Mesenchymal stem cell (in vitro differentiated cells and primary cell): ENCODE measurements around the gene POLR3C.
A peak's percentile ranks its signal among the peaks of the same experiment; 100 is the strongest.

Experiments used
- DNase-seq: peaks from one replicate; pipeline ENCODE4 v3.0.0-alpha.2; 2013
- H2AFZ ChIP-seq: one replicate; pipeline ENCODE4 v1.6.1; 2013; ENCODE audit warnings: low read depth, mild to moderate bottlenecking, control low read depth, inconsistent platforms, low read length, moderate library complexity
- H2AK5ac ChIP-seq: 2 replicates; pipeline ENCODE4 v1.6.1; 2013; ENCODE audit warnings: low read length, moderate library complexity, mild to moderate bottlenecking, inconsistent platforms; ENCODE audit not compliant: severe bottlenecking
- H2BK120ac ChIP-seq: one replicate; pipeline ENCODE4 v1.6.1; 2013; ENCODE audit warnings: low read depth, mild to moderate bottlenecking, inconsistent platforms, low read length, moderate library complexity
- H2BK12ac ChIP-seq, 2 experiments: one replicate each; pipeline ENCODE4 v1.6.1; 2013; ENCODE audit warnings: inconsistent platforms in 2 of 2, low read length in 2 of 2, mild to moderate bottlenecking in 2 of 2, moderate library complexity in 2 of 2, control low read depth in 1 of 2
- H2BK15ac ChIP-seq: one replicate; pipeline ENCODE4 v1.6.1; 2013; ENCODE audit warnings: mild to moderate bottlenecking, low read depth, inconsistent platforms; ENCODE audit not compliant: poor library complexity, severe bottlenecking
- H2BK5ac ChIP-seq: 2 replicates; pipeline ENCODE4 v1.6.1; 2013; ENCODE audit warnings: low read depth, mild to moderate bottlenecking, low read length, control low read depth, inconsistent platforms; ENCODE audit not compliant: poor library complexity, severe bottlenecking
- H3K14ac ChIP-seq, 2 experiments: one replicate each; pipeline ENCODE4 v1.6.1; 2013; ENCODE audit warnings: inconsistent platforms in 2 of 2, low read length in 2 of 2, control low read depth in 1 of 2, mild to moderate bottlenecking in 1 of 2, moderate library complexity in 1 of 2
- H3K18ac ChIP-seq, 2 experiments: one replicate each; pipeline ENCODE4 v1.6.1; 2013; ENCODE audit warnings: inconsistent platforms in 2 of 2, low read length in 2 of 2, control low read depth in 1 of 2, low read depth in 1 of 2, mild to moderate bottlenecking in 1 of 2
- H3K23ac ChIP-seq, 2 experiments: one replicate each; pipeline ENCODE4 v1.6.1; 2013; ENCODE audit warnings: inconsistent platforms in 2 of 2, low read length in 2 of 2, mild to moderate bottlenecking in 2 of 2, moderate library complexity in 2 of 2, control low read depth in 1 of 2
- H3K27ac ChIP-seq: 2 replicates; pipeline ENCODE4 v1.5.1; 2013; ENCODE audit warnings: mild to moderate bottlenecking, moderate library complexity, low read length, control low read depth, inconsistent platforms; ENCODE audit not compliant: poor library complexity, severe bottlenecking
- H3K27me3 ChIP-seq, 2 experiments: 2 replicates each; pipeline versions ENCODE4 v1.6.1 to v1.7.0; 2013; ENCODE audit warnings: low read length in 2 of 2, mild to moderate bottlenecking in 2 of 2, moderate library complexity in 2 of 2, control low read depth in 1 of 2, inconsistent platforms in 1 of 2; ENCODE audit not compliant: control insufficient read depth in 1 of 2, insufficient read depth in 1 of 2
- H3K36me3 ChIP-seq, 2 experiments: 2 replicates each; pipeline versions ENCODE4 v1.6.1 to v1.7.0; 2013; ENCODE audit warnings: low read length in 2 of 2, control low read depth in 1 of 2, inconsistent platforms in 1 of 2, low read depth in 1 of 2, mild to moderate bottlenecking in 1 of 2; ENCODE audit not compliant: insufficient read depth in 2 of 2, control insufficient read depth in 1 of 2
- H3K4ac ChIP-seq, 2 experiments: one replicate each; pipeline ENCODE4 v1.6.1; 2013; ENCODE audit warnings: inconsistent platforms in 2 of 2, low read length in 2 of 2, mild to moderate bottlenecking in 2 of 2, moderate library complexity in 2 of 2, control low read depth in 1 of 2, low read depth in 1 of 2
- H3K4me1 ChIP-seq: 2 replicates; pipeline ENCODE4 v1.6.1; 2013; ENCODE audit warnings: low read depth, low read length, control low read depth; ENCODE audit not compliant: control insufficient read depth, insufficient read depth
- H3K4me2 ChIP-seq: 2 replicates; pipeline ENCODE4 v1.6.1; 2013; ENCODE audit warnings: low read length, mild to moderate bottlenecking, inconsistent platforms; ENCODE audit not compliant: poor library complexity, severe bottlenecking
- H3K4me3 ChIP-seq, 2 experiments: 2 replicates each; pipeline versions ENCODE4 v1.5.1 to v1.7.0; 2013; ENCODE audit warnings: low read length in 2 of 2, mild to moderate bottlenecking in 2 of 2, control low read depth in 1 of 2, low read depth in 1 of 2; ENCODE audit not compliant: insufficient read depth in 1 of 2
- H3K79me1 ChIP-seq: replicated peaks from 2 replicates; pipeline ENCODE4 v1.6.1; 2013; ENCODE audit warnings: mild to moderate bottlenecking, control low read depth, low read length, inconsistent platforms; ENCODE audit not compliant: poor library complexity, severe bottlenecking
- H3K9ac ChIP-seq: 2 replicates; pipeline ENCODE4 v1.7.0; 2013; ENCODE audit warnings: mild to moderate bottlenecking, low read length, moderate library complexity
- H3K9me3 ChIP-seq: 2 replicates; pipeline ENCODE4 v1.7.0; 2013; ENCODE audit warnings: mild to moderate bottlenecking, low read length; ENCODE audit not compliant: control insufficient read depth
- H4K8ac ChIP-seq: one replicate; pipeline ENCODE4 v1.6.1; 2013; ENCODE audit warnings: inconsistent platforms, mild to moderate bottlenecking, low read length, moderate library complexity
- H4K91ac ChIP-seq: one replicate; pipeline ENCODE4 v1.6.1; 2013; ENCODE audit warnings: mild to moderate bottlenecking, low read length, inconsistent platforms
- WGBS: methylation state at CpG from one replicate; pipeline ENCODE4 v1.1.7; 2013; ENCODE audit warnings: mixed read lengths; 5-methylcytosine and 5-hydroxymethylcytosine counted together

The POLR3C gene

DNA sequence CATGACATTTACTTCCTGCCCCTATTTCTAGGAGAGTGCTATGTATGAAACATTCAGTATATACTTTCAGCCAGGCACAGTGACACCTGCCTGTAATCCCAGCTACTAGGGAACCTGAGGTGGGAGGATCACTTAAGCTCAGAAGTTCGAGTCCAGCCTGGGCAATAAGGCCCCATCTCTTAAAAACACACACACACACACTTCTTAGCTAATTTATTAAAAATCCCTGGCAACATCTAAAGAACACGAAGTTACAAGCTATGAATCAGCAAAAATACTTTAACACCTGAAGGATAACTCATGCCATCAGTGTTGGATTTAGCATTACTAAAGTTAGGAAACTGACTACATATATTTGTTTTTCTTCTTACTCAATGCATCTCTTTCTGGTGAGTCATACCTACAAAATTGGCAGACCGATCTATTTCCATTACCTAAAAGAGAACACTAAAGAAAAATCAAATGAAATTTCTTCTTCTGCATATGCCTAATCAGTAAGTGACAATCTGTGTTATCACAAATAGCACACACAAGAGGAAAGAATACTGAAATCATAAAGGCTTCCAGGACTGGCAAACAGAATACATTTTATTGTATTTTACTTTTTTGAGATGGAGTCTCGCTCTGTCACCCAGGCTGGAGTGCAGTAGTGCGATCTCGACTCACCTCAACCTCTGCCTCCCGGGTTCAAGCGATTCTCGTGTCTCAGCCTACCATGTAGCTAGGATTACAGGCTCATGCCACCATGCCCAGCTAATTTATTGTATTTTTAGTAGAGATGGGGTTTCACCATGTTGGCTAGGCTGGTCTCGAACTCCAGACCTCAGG, 41.5 kb upstream of the POLR3C start:
- no peak overlapping the region for H2BK15ac ChIP-seq
- peak; percentile 71 for DNase-seq
- peak overlapping the region; percentile 97 for H3K27ac ChIP-seq
- no peak overlapping the region for H3K4me3 ChIP-seq
- H3K23ac ChIP-seq = no peak overlapping the region
- H3K27me3 ChIP-seq = no peaks in the 10 kb centered on the region
- peak overlapping the region; percentile 73 for H3K9ac ChIP-seq
- no peak overlapping the region for H2BK12ac ChIP-seq
- H3K14ac ChIP-seq = no peak overlapping the region
- no peak overlapping the region for H2AFZ ChIP-seq
- H3K79me1 ChIP-seq = no peaks in the 10 kb centered on the region
- no peak overlapping the region for H3K4ac ChIP-seq
- H3K9me3 ChIP-seq = no peaks in the 10 kb centered on the region
- no peak overlapping the region for H3K18ac ChIP-seq
- H2BK120ac ChIP-seq = no peak overlapping the region
- H3K4me2 ChIP-seq = no peak overlapping the region
- H4K8ac ChIP-seq = no peak overlapping the region
- peak overlapping the region; percentile 36 for H2AK5ac ChIP-seq
- WGBS = 72% methylated on average over 9 of the region's 10 CpGs
- H3K4me1 ChIP-seq = peaks cover 5% of the 10 kb centered on the region
- H2BK5ac ChIP-seq = peak overlapping the region; percentile 81
- H4K91ac ChIP-seq = no peak overlapping the region
- peaks cover 3 to 31% of the 10 kb centered on the region in 2 experiments for H3K36me3 ChIP-seq

DNA sequence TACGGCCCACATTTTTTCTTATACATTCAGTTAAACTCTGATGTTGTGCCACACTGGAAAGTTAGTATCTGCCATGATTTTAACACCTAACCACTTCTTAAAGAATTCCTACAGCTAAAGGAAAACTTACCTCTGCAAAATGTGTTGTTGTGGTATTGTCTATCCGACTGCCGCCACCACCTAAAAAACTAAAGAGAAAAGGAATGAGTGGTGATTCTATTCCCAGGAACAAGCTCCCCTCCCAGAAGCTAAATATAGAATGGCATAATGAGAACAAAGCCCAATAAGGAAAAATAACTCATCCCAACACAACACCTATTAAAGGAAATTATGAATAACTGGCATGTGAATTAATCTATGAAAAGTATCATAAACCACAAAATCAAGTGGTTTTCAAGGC, 39.6 kb upstream of the POLR3C start:
- Histone ChIP-seq H2BK120ac (no peak overlapping the region), H3K9me3 (no peaks in the 10 kb centered on the region), H3K18ac (no peak overlapping the region), H3K79me1 (peaks cover 5% of the 10 kb centered on the region), H3K36me3 (peaks cover 0 to 31% of the 10 kb centered on the region in 2 experiments), H4K8ac (no peak overlapping the region), H2AK5ac (peak overlapping the region; percentile 26), H3K4me2 (no peak overlapping the region), H3K14ac (no peak overlapping the region), H3K23ac (no peak overlapping the region), H4K91ac (no peak overlapping the region), H2BK12ac (no peak overlapping the region), H3K9ac (no peak overlapping the region), H3K27ac (peak overlapping the region; percentile 40), H2AFZ (no peak overlapping the region), H3K27me3 (no peaks in the 10 kb centered on the region), H3K4me1 (peaks cover 5% of the 10 kb centered on the region), H3K4ac (no peak overlapping the region), H2BK15ac (no peak overlapping the region), H2BK5ac (no peak overlapping the region), H3K4me3 (no peak overlapping the region)
- 91% methylated on average over 1 of the region's 3 CpGs for WGBS
- DNase-seq = no peak

DNA sequence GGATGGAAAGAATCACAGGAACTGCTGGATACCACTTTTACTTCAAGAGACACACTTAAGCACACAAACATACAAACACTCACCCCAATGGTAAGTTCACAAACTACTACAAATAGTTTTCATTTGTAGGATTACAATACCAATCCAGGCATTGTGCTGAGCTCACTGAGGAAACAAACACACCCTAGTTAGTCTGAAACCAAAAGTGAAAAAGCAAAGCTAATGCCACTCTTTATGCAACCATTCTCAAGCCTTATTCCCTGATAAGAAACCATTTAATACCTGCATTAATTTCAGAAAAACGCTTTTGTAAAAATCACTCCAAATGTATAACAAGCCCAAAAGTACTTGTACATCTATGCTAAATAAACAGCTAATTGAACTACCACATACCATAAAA, 38.5 kb upstream of the POLR3C start:
- Histone ChIP-seq H3K27me3 (no peaks in the 10 kb centered on the region), H4K8ac (no peak overlapping the region), H3K18ac (no peak overlapping the region), H2BK5ac (no peak overlapping the region), H3K23ac (no peak overlapping the region), H3K9me3 (no peaks in the 10 kb centered on the region), H2BK120ac (no peak overlapping the region), H2AK5ac (no peak overlapping the region), H4K91ac (no peak overlapping the region), H2BK15ac (no peak overlapping the region), H3K4me3 (no peak overlapping the region), H3K27ac (peak overlapping the region; percentile 37), H3K14ac (no peak overlapping the region), H3K36me3 (peaks cover 0 to 30% of the 10 kb centered on the region in 2 experiments), H3K4me2 (no peak overlapping the region), H3K4me1 (peaks cover 5% of the 10 kb centered on the region), H2BK12ac (no peak overlapping the region), H3K79me1 (peaks cover 5% of the 10 kb centered on the region), H3K9ac (no peak overlapping the region), H2AFZ (no peak overlapping the region), H3K4ac (no peak overlapping the region)
- peak; percentile 20 for DNase-seq
- WGBS = 97% methylated on average over 1 of the region's 1 CpG

DNA sequence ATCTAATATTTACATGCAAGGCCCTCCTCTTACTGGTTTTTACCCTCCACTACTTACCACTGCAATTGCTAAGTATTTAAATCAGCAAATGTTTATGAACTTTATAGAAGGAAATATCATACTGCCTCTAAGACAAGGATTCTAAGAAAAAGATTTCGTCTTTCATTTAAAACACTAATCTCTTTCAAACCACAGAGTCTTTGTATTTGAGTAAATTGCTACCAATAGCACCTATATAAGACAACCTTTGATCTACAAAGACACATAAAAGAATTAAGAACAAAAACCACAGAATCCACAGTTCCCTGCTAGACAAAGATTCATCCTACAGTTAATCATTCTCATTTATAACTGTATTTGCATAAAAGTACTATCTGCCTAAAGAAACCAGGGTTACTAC, 37.7 kb upstream of the POLR3C start:
- Histone ChIP-seq H2BK12ac (no peak overlapping the region), H3K4me3 (no peak overlapping the region), H2AFZ (no peak overlapping the region), H3K18ac (no peak overlapping the region), H2BK5ac (no peak overlapping the region), H3K79me1 (peaks cover 5% of the 10 kb centered on the region), H3K9me3 (no peaks in the 10 kb centered on the region), H3K36me3 (peaks cover 0 to 30% of the 10 kb centered on the region in 2 experiments), H3K4me2 (no peak overlapping the region), H3K14ac (no peak overlapping the region), H3K4me1 (peaks cover 5% of the 10 kb centered on the region), H3K27me3 (no peaks in the 10 kb centered on the region), H2BK15ac (no peak overlapping the region), H3K9ac (no peak overlapping the region), H3K4ac (no peak overlapping the region), H3K27ac (peak overlapping the region; percentile 40), H3K23ac (no peak overlapping the region), H2BK120ac (no peak overlapping the region), H4K91ac (no peak overlapping the region), H2AK5ac (no peak overlapping the region), H4K8ac (no peak overlapping the region)
- no peak for DNase-seq
- no CpG with 5 or more reads among the region's 1 CpG for WGBS
